Daoy (cell line): Measurements from ENCODE around the gene ARHGAP30. TPM values are rescaled to one million over a fixed set of nuclear protein-coding genes. Genes with fewer than 3 reads are reported as not detected.
"Not testable (repeated sequence)": the region's sequence is repeated elsewhere in the genome, so short reads cannot be mapped to it uniquely, and the experiment has no call there.

ENCODE experiments used
- DNase-seq: peaks from one replicate; pipeline ENCODE4 v3.0.0-alpha.2; 2015; ENCODE audit warnings: low read depth
- total RNA-seq: library from RNA; depleted of rRNA; stranded (reverse); fragments of >200 nt; shearing (Covaris generic); gene quantifications from 2 replicates; pipeline ENCODE4 v1.2.3, GENCODE V29; 2014

ARHGAP30 gene
- total RNA-seq, 1 experiment from 2014 or later, result 0.11 TPM

- DNase-seq, result no peak
Observed at GRCh38 chr1:161039154-161039545, 30.5 kb downstream of the ARHGAP30 start.

- no peak for DNase-seq
Observed at GRCh38 chr1:161038523-161039153, 31.1 kb downstream of the ARHGAP30 start, which contains the start of gene TSTD1. Gene TSTD1 (minus strand): TSS chr1:161038964. CDS start chr1:161038889, 75 bp downstream.

- DNase-seq, result no peak
Observed at GRCh38 chr1:161037661-161038522, 31.8 kb downstream of the ARHGAP30 start.

- peak; percentile 36 for DNase-seq
Observed at GRCh38 chr1:161033751-161034150, 35.9 kb downstream of the ARHGAP30 start.

GRCh38 chr1:161032409-161032808 lies 37.3 kb downstream of the ARHGAP30 start:
- DNase-seq, result no peak

GRCh38 chr1:161031874-161032273 lies 37.8 kb downstream of the ARHGAP30 start:
- no peak for DNase-seq

- DNase-seq, result not testable (repeated sequence)
Observed at GRCh38 chr1:161029466-161029865, 40.2 kb downstream of the ARHGAP30 start.

- DNase-seq, result not testable (repeated sequence)
Observed at GRCh38 chr1:161026954-161027353, 42.7 kb downstream of the ARHGAP30 start.

- DNase-seq, result not testable (repeated sequence)
Observed at GRCh38 chr1:161022432-161022831, 47.3 kb downstream of the ARHGAP30 start.

GRCh38 chr1:161021970-161022353 lies 47.7 kb downstream of the ARHGAP30 start:
- no peak for DNase-seq

- peak; percentile 79 for DNase-seq
Observed at GRCh38 chr1:161021165-161021969, 48.3 kb downstream of the ARHGAP30 start.

GRCh38 chr1:161020509-161021164 lies 49.1 kb downstream of the ARHGAP30 start, which contains the start of gene F11R:
Gene F11R (minus strand): TSS chr1:161021152. CDS start chr1:161021073, 79 bp downstream.
- DNase-seq, result peak; percentile 47

- DNase-seq, result no peak
Observed at GRCh38 chr1:161019751-161020495, 49.8 kb downstream of the ARHGAP30 start.

- DNase-seq, result not testable (repeated sequence)
Observed at GRCh38 chr1:161019111-161019660, 50.5 kb downstream of the ARHGAP30 start.

- DNase-seq, result no peak
Observed at GRCh38 chr1:161018631-161018930, 51.1 kb downstream of the ARHGAP30 start.

GRCh38 chr1:161017756-161018630 lies 51.7 kb downstream of the ARHGAP30 start:
- DNase-seq, result no peak

GRCh38 chr1:161017181-161017580 lies 52.5 kb downstream of the ARHGAP30 start:
- DNase-seq, result not testable (repeated sequence)

GRCh38 chr1:161016683-161017082 lies 53.0 kb downstream of the ARHGAP30 start:
- DNase-seq, result peak; percentile 35

- no peak for DNase-seq
Observed at GRCh38 chr1:161013488-161014230, 56.0 kb downstream of the ARHGAP30 start.
